HG02981 (cell line): Measurements from ENCODE around the gene CAMTA1.

Experiments
- ATAC-seq: cut with Tn5 transposase; IDR thresholded peaks from one replicate; pipeline ENCODE4 v1.9.1; 2021; ENCODE audit warnings: mild to moderate bottlenecking, moderate library complexity; ENCODE audit not compliant: unreplicated experiment

CAMTA1 gene

GRCh38 chr1:6996866-6997265 lies 211.6 kb downstream of the CAMTA1 start:
- no peak for ATAC-seq

- no peak for ATAC-seq
Measured at GRCh38 chr1:6998267-6998666, 213.0 kb downstream of the CAMTA1 start.

- ATAC-seq = no peak
Measured at GRCh38 chr1:6999826-7000225, 214.6 kb downstream of the CAMTA1 start.

- ATAC-seq = no peak
Measured at GRCh38 chr1:7000720-7001119, 215.5 kb downstream of the CAMTA1 start.

- no peak for ATAC-seq
Measured at GRCh38 chr1:7002728-7003127, 217.5 kb downstream of the CAMTA1 start.

- ATAC-seq = no peak
Measured at GRCh38 chr1:7003676-7004075, 218.4 kb downstream of the CAMTA1 start.

- no peak for ATAC-seq
Measured at GRCh38 chr1:7004181-7004580, 218.9 kb downstream of the CAMTA1 start.

GRCh38 chr1:7005762-7006161 lies 220.5 kb downstream of the CAMTA1 start:
- no peak for ATAC-seq

- ATAC-seq = no peak
Measured at GRCh38 chr1:7006996-7007871, 222.0 kb downstream of the CAMTA1 start.

GRCh38 chr1:7007902-7008301 lies 222.6 kb downstream of the CAMTA1 start:
- no peak for ATAC-seq

GRCh38 chr1:7008331-7008730 lies 223.1 kb downstream of the CAMTA1 start:
- no peak for ATAC-seq

GRCh38 chr1:7008975-7009740 lies 223.9 kb downstream of the CAMTA1 start:
- no peak for ATAC-seq

GRCh38 chr1:7009741-7010525 lies 224.7 kb downstream of the CAMTA1 start:
- no peak for ATAC-seq

- ATAC-seq = no peak
Measured at GRCh38 chr1:7010534-7011200, 225.4 kb downstream of the CAMTA1 start.

GRCh38 chr1:7011826-7012225 lies 226.6 kb downstream of the CAMTA1 start:
- no peak for ATAC-seq

- ATAC-seq = no peak
Measured at GRCh38 chr1:7012461-7012924, 227.2 kb downstream of the CAMTA1 start.

GRCh38 chr1:7013833-7014639 lies 228.8 kb downstream of the CAMTA1 start:
- ATAC-seq = no peak

GRCh38 chr1:7014640-7014930 lies 229.3 kb downstream of the CAMTA1 start:
- ATAC-seq = no peak

GRCh38 chr1:7015022-7015421 lies 229.8 kb downstream of the CAMTA1 start:
- ATAC-seq = no peak

GRCh38 chr1:7018351-7018750 lies 233.1 kb downstream of the CAMTA1 start:
- ATAC-seq = no peak
